SK-N-SH treated with all-trans-retinoic acid at 6 μM for 48 hours (cell line): ENCODE data around the gene OR10K1.

ENCODE experiments used
- ESRRG ChIP-seq: fragments of 250-450 bp; sonication (Bioruptor Pico); IDR thresholded peaks from 2 replicates; pipeline ENCODE4 v1.6.1; 2021; ENCODE audit warnings: mild to moderate bottlenecking
- TF ChIP-seq, protein P1 (sequence below): fragments of 250-450 bp; sonication (Bioruptor Pico); IDR thresholded peaks from 2 replicates; pipeline ENCODE4 v1.8.0; 2020; ENCODE audit warnings: mild to moderate bottlenecking, moderate library complexity, borderline replicate concordance
- TF ChIP-seq, protein P2 (sequence below): fragments of 250-450 bp; sonication (Bioruptor Pico); IDR thresholded peaks from 2 replicates; pipeline ENCODE4 v1.5.1; 2020; ENCODE audit warnings: low read depth, mild to moderate bottlenecking, moderate library complexity

DNA sequence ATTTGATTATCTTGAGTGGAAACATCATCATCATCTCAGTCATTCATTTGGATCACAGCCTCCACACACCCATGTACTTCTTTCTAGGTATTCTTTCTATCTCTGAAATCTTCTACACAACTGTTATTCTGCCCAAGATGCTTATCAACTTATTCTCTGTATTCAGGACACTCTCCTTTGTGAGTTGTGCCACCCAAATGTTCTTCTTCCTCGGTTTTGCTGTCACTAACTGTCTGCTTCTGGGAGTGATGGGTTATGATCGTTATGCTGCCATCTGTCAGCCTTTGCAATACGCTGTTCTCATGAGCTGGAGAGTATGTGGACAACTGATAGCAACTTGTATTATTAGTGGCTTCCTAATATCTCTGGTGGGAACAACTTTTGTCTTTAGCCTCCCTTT, 29.7 kb downstream of the OR10K1 start:
- TF ChIP-seq, protein P1, sequence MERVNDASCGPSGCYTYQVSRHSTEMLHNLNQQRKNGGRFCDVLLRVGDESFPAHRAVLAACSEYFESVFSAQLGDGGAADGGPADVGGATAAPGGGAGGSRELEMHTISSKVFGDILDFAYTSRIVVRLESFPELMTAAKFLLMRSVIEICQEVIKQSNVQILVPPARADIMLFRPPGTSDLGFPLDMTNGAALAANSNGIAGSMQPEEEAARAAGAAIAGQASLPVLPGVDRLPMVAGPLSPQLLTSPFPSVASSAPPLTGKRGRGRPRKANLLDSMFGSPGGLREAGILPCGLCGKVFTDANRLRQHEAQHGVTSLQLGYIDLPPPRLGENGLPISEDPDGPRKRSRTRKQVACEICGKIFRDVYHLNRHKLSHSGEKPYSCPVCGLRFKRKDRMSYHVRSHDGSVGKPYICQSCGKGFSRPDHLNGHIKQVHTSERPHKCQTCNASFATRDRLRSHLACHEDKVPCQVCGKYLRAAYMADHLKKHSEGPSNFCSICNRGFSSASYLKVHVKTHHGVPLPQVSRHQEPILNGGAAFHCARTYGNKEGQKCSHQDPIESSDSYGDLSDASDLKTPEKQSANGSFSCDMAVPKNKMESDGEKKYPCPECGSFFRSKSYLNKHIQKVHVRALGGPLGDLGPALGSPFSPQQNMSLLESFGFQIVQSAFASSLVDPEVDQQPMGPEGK, result no peak
- TF ChIP-seq, protein P2, sequence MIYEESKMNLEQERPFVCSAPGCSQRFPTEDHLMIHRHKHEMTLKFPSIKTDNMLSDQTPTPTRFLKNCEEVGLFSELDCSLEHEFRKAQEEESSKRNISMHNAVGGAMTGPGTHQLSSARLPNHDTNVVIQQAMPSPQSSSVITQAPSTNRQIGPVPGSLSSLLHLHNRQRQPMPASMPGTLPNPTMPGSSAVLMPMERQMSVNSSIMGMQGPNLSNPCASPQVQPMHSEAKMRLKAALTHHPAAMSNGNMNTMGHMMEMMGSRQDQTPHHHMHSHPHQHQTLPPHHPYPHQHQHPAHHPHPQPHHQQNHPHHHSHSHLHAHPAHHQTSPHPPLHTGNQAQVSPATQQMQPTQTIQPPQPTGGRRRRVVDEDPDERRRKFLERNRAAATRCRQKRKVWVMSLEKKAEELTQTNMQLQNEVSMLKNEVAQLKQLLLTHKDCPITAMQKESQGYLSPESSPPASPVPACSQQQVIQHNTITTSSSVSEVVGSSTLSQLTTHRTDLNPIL (CRISPR knock-in tag), result no peak
- TF ChIP-seq ESRRG, result no peak
